ENCODE measurements around the gene CDK5RAP3.
"Not testable (repeated sequence)": the region's sequence is repeated elsewhere in the genome, so short reads cannot be mapped to it uniquely, and the experiment has no call there.

CDK5RAP3 gene

DNA sequence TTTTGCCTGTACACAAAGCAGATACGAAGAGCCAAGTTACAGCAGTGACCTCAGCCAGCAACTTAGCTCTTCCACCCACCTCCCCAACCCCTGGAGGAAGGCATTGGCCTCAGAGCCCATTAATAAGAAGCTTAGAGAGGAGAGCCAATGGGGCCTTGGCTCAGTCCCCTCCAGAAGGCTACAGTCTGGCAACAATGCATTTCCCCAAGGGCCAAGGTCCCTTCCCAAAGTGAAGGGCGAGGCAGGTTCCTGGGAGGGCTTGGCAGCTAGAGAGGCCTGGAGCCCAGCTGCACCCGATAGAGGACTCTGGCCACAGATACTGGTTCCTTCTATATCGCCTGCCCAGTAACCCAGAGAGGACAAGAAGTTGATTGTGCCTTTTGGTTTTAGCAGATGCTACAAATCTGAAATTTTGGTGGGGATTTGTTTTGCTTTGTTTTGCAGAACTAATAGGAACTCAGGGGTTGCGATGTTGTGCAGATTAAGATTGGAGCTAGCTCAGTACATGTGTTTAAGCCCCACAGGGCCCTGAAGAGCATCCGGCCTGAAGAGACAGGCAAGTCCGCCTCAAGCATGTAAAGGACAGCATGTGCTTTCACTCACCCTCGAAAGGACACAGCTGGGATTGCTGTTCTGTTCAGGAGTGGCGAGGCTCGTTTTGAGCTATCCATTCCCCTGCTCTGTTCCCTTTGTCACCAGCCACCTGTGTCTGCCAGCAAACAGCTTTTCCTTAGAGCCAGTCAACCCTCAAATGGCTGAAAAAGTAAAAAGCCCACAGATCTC, 41.5 kb upstream of the CDK5RAP3 start:
- in situ Hi-C loops (cut with MboI; ENCODE audit: low pct_unique_long_range_greater_than_20kb, low sequenced_read_pairs, unreplicated experiment) = no loop called here
- DNase-seq (ENCODE audit: low spot score) = no peak
- TF ChIP-seq, protein P1, sequence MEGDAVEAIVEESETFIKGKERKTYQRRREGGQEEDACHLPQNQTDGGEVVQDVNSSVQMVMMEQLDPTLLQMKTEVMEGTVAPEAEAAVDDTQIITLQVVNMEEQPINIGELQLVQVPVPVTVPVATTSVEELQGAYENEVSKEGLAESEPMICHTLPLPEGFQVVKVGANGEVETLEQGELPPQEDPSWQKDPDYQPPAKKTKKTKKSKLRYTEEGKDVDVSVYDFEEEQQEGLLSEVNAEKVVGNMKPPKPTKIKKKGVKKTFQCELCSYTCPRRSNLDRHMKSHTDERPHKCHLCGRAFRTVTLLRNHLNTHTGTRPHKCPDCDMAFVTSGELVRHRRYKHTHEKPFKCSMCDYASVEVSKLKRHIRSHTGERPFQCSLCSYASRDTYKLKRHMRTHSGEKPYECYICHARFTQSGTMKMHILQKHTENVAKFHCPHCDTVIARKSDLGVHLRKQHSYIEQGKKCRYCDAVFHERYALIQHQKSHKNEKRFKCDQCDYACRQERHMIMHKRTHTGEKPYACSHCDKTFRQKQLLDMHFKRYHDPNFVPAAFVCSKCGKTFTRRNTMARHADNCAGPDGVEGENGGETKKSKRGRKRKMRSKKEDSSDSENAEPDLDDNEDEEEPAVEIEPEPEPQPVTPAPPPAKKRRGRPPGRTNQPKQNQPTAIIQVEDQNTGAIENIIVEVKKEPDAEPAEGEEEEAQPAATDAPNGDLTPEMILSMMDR (IDR thresholded peaks at IDR 0.05; ENCODE audit: extremely low read depth, insufficient read depth, missing control alignments) = no peak

DNA sequence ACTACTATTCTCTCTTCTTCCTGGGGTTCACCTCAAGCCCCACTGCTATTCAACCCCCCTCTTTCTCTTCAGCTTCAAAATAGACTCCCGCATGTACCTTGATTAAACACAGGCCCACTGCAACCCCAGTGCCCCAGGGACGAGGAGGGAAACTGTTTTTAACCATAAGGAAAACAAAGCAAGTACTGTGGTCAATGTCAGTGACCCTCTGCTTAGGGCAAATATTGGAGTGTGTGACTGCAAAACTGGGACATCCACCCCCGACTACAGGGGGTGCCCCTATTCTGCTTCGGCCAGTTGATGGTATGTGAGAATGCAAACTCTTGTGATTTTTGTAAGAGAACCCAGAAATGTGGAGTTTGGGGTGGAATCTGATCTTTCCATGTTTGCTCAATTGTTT, 39.1 kb upstream of the CDK5RAP3 start:
- TF ChIP-seq, protein P1 (IDR thresholded peaks at IDR 0.05; ENCODE audit: extremely low read depth, insufficient read depth, missing control alignments) = no peak
- in situ Hi-C loops (cut with MboI; ENCODE audit: low pct_unique_long_range_greater_than_20kb, low sequenced_read_pairs, unreplicated experiment) = no loop called here
- DNase-seq (ENCODE audit: low spot score) = no peak

- TF ChIP-seq, protein P1 (IDR thresholded peaks at IDR 0.05; ENCODE audit: extremely low read depth, insufficient read depth, missing control alignments) = no peak
- in situ Hi-C loops (cut with MboI; ENCODE audit: low pct_unique_long_range_greater_than_20kb, low sequenced_read_pairs, unreplicated experiment) = no loop called here
- no peak for DNase-seq (ENCODE audit: low spot score)
Measured at GRCh38 chr17:47934856-47935255, 36.1 kb upstream of the CDK5RAP3 start.

GRCh38 chr17:47935468-47935867, 35.4 kb upstream of the CDK5RAP3 start:
- in situ Hi-C loops (cut with MboI; ENCODE audit: low pct_unique_long_range_greater_than_20kb, low sequenced_read_pairs, unreplicated experiment); DNase-seq (ENCODE audit: low spot score): not testable (repeated sequence)

DNA sequence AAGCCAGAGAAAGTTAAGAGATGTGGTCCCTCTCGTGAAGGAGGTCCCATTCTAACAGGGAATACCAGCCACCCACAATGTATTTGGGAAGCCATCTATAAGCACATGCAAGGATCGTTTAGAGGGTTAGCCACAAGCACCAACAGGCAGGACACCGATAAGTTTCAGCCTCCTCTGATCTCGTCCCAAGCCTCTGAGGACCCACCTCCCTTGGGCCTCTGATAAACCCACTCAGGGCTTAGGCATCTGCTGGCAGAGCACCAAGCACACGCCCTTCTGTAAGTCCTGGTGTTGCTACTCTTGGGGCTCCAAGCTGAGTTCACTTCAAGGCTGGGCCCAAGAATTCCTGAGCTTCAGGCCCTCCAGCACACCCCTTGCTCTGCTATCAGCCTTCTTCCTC, 35.0 kb upstream of the CDK5RAP3 start:
- in situ Hi-C loops (cut with MboI; ENCODE audit: low pct_unique_long_range_greater_than_20kb, low sequenced_read_pairs, unreplicated experiment) = no loop called here

GRCh38 chr17:47937941-47938340, 33.0 kb upstream of the CDK5RAP3 start:
- in situ Hi-C loops (cut with MboI; ENCODE audit: low pct_unique_long_range_greater_than_20kb, low sequenced_read_pairs, unreplicated experiment) = no loop called here
- DNase-seq (ENCODE audit: low spot score) = peak; percentile 69
- TF ChIP-seq, protein P1 (IDR thresholded peaks at IDR 0.05; ENCODE audit: extremely low read depth, insufficient read depth, missing control alignments) = no peak

More for the DNA sequence above, 35.0 kb upstream of the CDK5RAP3 start:
- no peak for DNase-seq (ENCODE audit: low spot score)
- TF ChIP-seq, protein P1 (IDR thresholded peaks at IDR 0.05; ENCODE audit: extremely low read depth, insufficient read depth, missing control alignments) = no peak

DNA sequence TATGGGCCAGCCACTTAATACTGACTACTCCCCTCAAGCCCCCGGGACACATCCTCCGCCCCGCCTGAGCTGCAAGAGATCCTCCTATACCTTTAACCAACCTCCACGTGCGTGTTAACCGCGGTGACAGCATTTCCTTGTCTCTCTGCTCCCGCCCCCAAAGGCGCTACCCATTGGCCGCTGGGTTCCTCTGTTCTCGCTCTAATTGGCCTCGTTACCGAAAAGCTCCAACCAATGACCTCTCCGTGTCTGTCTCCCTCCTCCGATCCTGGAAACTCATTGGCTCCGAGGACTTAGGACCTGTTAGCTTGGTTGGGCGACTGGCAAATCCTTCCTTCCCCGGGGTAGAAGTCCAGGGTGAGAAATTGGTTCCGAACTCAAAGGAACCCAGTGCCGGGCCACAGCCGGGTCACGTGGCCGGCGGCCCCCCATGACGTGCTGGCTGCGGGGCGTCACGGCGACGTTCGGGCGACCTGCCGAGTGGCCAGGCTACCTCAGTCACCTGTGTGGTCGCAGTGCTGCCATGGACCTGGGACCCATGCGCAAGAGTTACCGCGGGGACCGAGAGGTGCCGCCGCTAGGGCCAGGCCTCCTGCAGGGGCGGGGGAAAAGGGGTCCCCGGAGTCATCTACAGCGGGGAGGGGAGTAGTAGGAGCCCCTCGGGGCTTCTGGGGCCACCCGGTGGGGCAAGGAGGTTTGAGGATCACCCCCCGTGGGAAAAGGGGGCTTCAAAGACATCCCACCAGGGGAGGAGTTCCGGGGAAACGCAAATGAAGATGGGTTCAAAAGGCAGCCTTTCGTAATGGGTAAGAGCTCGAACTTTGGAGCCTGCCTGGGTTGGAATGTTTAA, 29.4 kb upstream of the CDK5RAP3 start, which contains the start of gene PNPO:
PNPO (plus strand) TSS at position 326 of the 850 bp plus-strand sequence; CDS start at position 431, 105 bp downstream.
- TF ChIP-seq, protein P1 (IDR thresholded peaks at IDR 0.05; ENCODE audit: extremely low read depth, insufficient read depth, missing control alignments) = peak; percentile 15
- in situ Hi-C loops (cut with MboI; ENCODE audit: low pct_unique_long_range_greater_than_20kb, low sequenced_read_pairs, unreplicated experiment) = no loop called here
- peak; percentile 97 for DNase-seq (ENCODE audit: low spot score)
